ENCODE measurements around the gene POMT2. TPM values are rescaled to one million over a fixed set of nuclear protein-coding genes. Genes with fewer than 3 reads are reported as not detected.

POMT2 gene
- total and polyA plus RNA-seq, 2 donors (not counting 3 experiments of a cell fraction or from before 2014, with no cell fraction given), result 19.5 to 48.2 TPM

GRCh38 chr14:77338302-77338701 lies 17.6 kb upstream of the POMT2 start:
- no peak overlapping the region for H2AFZ ChIP-seq (ENCODE audit: low read depth, low read length)
- intact Hi-C loops (cut with micrococcal nuclease) (no loop called here), dilution Hi-C loops (cut with MboI; ENCODE audit: extremely low pct_ligation_motif_present, low sequenced_read_pairs) (no loop called here)
- POLR2A ChIA-PET, result no interaction called here
- no peak overlapping the region for H3K4me2 ChIP-seq (ENCODE audit: insufficient read depth, low read length)
- no TSS peak for BruUV-seq (replicated peaks)
- no peaks in the 10 kb centered on the region for H4K20me1 ChIP-seq (replicated peaks; ENCODE audit: control insufficient read depth, extremely low read depth, insufficient read depth, low read length)
- CTCF ChIA-PET, result no interaction called here
- H3K9me3 ChIP-seq (replicated peaks; ENCODE audit: control insufficient read depth, insufficient read depth, low read length), result no peaks in the 10 kb centered on the region
- H3K27ac ChIP-seq (ENCODE audit: insufficient read depth, low read depth, low read length), result no peak overlapping the region
- no peak overlapping the region for H3K9ac ChIP-seq (replicated peaks; ENCODE audit: extremely low read depth, insufficient read depth, low read length)
- no peak for DNase-seq (ENCODE audit: low read depth, low spot score)
- FAIRE-seq, result no peak
- TF ChIP-seq FOS (IDR thresholded peaks at IDR 0.05; ENCODE audit: borderline replicate concordance, insufficient read depth, low read length), result no peak
- TF ChIP-seq GATA2 (IDR thresholded peaks at IDR 0.05; ENCODE audit: insufficient read depth, insufficient read length, low read depth, low read length), result no peak
- TF ChIP-seq CTCF (IDR thresholded peaks at IDR 0.05; ENCODE audit: extremely low read depth in 1 of 2, insufficient read depth in 1 of 2, low read depth in 1 of 2, low read length in 2 of 2), result no peak
- no peak for TF ChIP-seq EZH2 (IDR thresholded peaks at IDR 0.05; ENCODE audit: borderline replicate concordance, low read depth, low read length, severe bottlenecking)
- TF ChIP-seq MYC (IDR thresholded peaks at IDR 0.05; ENCODE audit: low read depth, low read length), result no peak
- TF ChIP-seq POLR2A (IDR thresholded peaks at IDR 0.05; ENCODE audit: low read depth, low read length), result no peak
- no peak for TF ChIP-seq MAX (IDR thresholded peaks at IDR 0.05; ENCODE audit: insufficient read depth, insufficient read length)
- TF ChIP-seq JUN (IDR thresholded peaks at IDR 0.05; ENCODE audit: borderline replicate concordance, insufficient read depth, insufficient read length, low read depth), result no peak
- no peak for TF ChIP-seq POLR2AphosphoS5 (IDR thresholded peaks at IDR 0.05; ENCODE audit: insufficient read depth, low read depth, low read length)
- no peaks in the 10 kb centered on the region for H3K4me1 ChIP-seq (ENCODE audit: control insufficient read depth, extremely low read depth, insufficient read depth, low read length)
- H3K79me2 ChIP-seq (ENCODE audit: control insufficient read depth, insufficient read depth, low read length), result no peaks in the 10 kb centered on the region
- no peak overlapping the region for H3K4me3 ChIP-seq (replicated peaks in 1 of 3; ENCODE audit: insufficient read depth in 1 of 3, low read depth in 1 of 3, low read length in 3 of 3)
- peaks cover 0 to 3% of the 10 kb centered on the region in 2 experiments for H3K36me3 ChIP-seq (ENCODE audit: control insufficient read depth in 2 of 2, extremely low read depth in 1 of 2, insufficient read depth in 2 of 2, low read length in 2 of 2)
- no peaks in the 10 kb centered on the region for H3K9me1 ChIP-seq (replicated peaks; ENCODE audit: control insufficient read depth, extremely low read depth, insufficient read depth, low read length)
- H3K27me3 ChIP-seq (ENCODE audit: control insufficient read depth in 2 of 2, insufficient read depth in 2 of 2, low read length in 2 of 2), result no peaks in the 10 kb centered on the region
